Gastrocnemius medialis (tissue), 4 donors: ENCODE data around the gene IL20. TPM values are rescaled to one million over a fixed set of nuclear protein-coding genes. Genes with fewer than 3 reads are reported as not detected.

ENCODE experiments used
- ATAC-seq, 2 donors: fragments of 150-250 bp; one replicate each; pipeline ENCODE4 v1.9.1; 2016
- DNase-seq, 2 donors: peaks; one replicate each; pipeline ENCODE4 v3.0.0-alpha.2; 2019
- H3K27ac ChIP-seq, 4 donors: fragments of 200-600 bp; sonication (generic); 1 replicate in 1 of 4; 2 replicates in 3 of 4; pipeline ENCODE4 v1.5.1; 2016 to 2018; ENCODE audit warnings: mild to moderate bottlenecking in 2 of 4, moderate library complexity in 1 of 4
- H3K27me3 ChIP-seq, 3 donors: fragments of 200-600 bp; sonication (generic) in 2 of 3; 1 replicate in 1 of 3; 2 replicates in 2 of 3; pipeline versions ENCODE4 v1.5.1 to v1.6.0; 2016 to 2019; ENCODE audit warnings: mild to moderate bottlenecking in 1 of 3, moderate library complexity in 1 of 3
- H3K36me3 ChIP-seq, 2 donors: fragments of 200-600 bp; sonication (generic) in 1 of 2; one replicate each; pipeline ENCODE4 v1.5.1; 2017 to 2018
- H3K4me1 ChIP-seq, 2 donors: fragments of 200-600 bp; sonication (generic) in 1 of 2; one replicate each; pipeline ENCODE4 v1.5.1; 2016 to 2017; ENCODE audit warnings: mild to moderate bottlenecking in 2 of 2
- H3K4me3 ChIP-seq, 4 donors: fragments of 200-600 bp; sonication (generic) in 3 of 4; 1 replicate in 1 of 4; 2 replicates in 3 of 4; pipeline ENCODE4 v1.5.1; 2016 to 2019; ENCODE audit warnings: mild to moderate bottlenecking in 2 of 4
- H3K9me3 ChIP-seq, 3 donors: fragments of 200-600 bp; sonication (generic) in 2 of 3; 1 replicate in 1 of 3; 2 replicates in 2 of 3; pipeline ENCODE4 v1.5.1; 2016 to 2019
- POLR2A ChIP-seq, 2 donors: fragments of 450-650 bp; IDR thresholded peaks; one replicate each; pipeline ENCODE4 v1.6.1; 2017; ENCODE audit warnings: antibody characterized with exemption in 2 of 2, mild to moderate bottlenecking in 2 of 2, moderate library complexity in 2 of 2
- in situ Hi-C, 4 donors: fragments of 200-750 bp; cut with MboI; loops; one replicate each; pipeline versions ENCODE4 v1.15.0 to v1.8.0; 2017; ENCODE audit warnings: low sequenced_read_pairs in 4 of 4
- intact Hi-C: fragments of 100-400 bp; cut with DNase I; formaldehyde crosslinking; loops from one replicate; pipeline ENCODE4 v1.15.1; 2023; ENCODE audit warnings: low total_unique reads
- total RNA-seq, 4 donors: library from RNA; depleted of rRNA; stranded (reverse); fragments of >200 nt; gene quantifications; one replicate each; pipeline versions ENCODE4 v1.1.0 to v1.2.3, GENCODE V29; 2016
- TF ChIP-seq, protein P1 (sequence below), 5 experiments: fragments of 450-650 bp in 3 of 5; fragments of 200-600 bp in 2 of 5; sonication (generic) in 2 of 5; IDR thresholded peaks in 4 of 5; conservative IDR thresholded peaks in 1 of 5; 1 replicate in 4 of 5; 2 replicates in 1 of 5; pipeline ENCODE4 v1.5.1; 2016 to 2019; ENCODE audit warnings: antibody characterized with exemption in 5 of 5, mild to moderate bottlenecking in 3 of 5, moderate library complexity in 3 of 5

IL20 gene
- total RNA-seq, 4 donors from 2014 or later, result not detected

DNA sequence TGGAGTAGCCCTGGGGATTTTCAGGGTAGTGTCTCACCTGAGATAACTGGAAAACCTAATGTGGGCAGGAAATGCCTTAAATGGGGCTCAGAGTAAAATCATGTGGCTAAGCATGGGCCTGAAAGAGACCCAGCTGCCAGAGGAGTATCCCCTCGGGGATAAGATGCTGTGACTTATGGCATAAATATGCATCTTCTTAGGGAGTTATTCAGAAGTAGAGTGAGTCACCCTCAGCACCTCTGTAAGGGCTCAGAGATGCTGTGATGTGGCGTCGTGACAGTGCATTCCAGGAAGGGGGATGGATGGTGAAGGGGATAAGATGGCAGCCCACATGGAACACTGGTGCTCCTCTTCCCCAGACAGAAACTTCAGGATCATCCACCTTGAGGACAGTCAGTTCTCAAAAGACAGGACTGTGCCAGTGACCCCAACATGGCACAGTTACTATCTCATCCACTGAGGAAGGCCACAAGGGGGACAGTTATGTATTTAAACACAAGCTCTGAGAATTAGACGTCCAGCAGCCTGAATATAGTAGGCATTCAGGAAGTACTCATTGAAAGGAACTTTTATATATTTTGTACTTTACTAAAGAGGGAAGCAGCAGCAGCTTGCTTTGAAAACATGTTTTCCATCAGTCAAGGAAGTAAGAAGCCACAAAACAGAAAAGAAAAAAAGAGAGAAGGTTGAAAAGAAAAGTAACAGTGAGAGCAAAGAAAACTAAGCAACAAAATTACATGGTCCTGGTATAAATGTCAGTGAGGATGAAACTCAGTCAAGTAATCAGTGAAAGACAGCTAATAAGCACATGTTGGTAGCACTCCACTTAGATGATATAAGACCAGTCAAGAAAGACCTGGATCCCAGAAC lies 40.1 kb downstream of the IL20 start:
- no peaks in the 10 kb centered on the region for H3K9me3 ChIP-seq
- DNase-seq, result no peak
- no peaks in the 10 kb centered on the region for H3K36me3 ChIP-seq
- no peak for ATAC-seq
- no peak for TF ChIP-seq POLR2A (IDR thresholded peaks at IDR 0.05)
- TF ChIP-seq, protein P1, sequence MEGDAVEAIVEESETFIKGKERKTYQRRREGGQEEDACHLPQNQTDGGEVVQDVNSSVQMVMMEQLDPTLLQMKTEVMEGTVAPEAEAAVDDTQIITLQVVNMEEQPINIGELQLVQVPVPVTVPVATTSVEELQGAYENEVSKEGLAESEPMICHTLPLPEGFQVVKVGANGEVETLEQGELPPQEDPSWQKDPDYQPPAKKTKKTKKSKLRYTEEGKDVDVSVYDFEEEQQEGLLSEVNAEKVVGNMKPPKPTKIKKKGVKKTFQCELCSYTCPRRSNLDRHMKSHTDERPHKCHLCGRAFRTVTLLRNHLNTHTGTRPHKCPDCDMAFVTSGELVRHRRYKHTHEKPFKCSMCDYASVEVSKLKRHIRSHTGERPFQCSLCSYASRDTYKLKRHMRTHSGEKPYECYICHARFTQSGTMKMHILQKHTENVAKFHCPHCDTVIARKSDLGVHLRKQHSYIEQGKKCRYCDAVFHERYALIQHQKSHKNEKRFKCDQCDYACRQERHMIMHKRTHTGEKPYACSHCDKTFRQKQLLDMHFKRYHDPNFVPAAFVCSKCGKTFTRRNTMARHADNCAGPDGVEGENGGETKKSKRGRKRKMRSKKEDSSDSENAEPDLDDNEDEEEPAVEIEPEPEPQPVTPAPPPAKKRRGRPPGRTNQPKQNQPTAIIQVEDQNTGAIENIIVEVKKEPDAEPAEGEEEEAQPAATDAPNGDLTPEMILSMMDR (IDR thresholded peaks at IDR 0.05 in 4 of 5, conservative IDR thresholded peaks at IDR 0.05 in 1 of 5), result no peak
- H3K27me3 ChIP-seq, result peaks cover 0 to 4% (median 0%) of the 10 kb centered on the region in 3 donors
- in situ Hi-C loops (no loop called here), intact Hi-C loops (loop anchor here (5.0 kb wide), 3 partner anchors 147 to 907 kb away; partner anchors contain the start of genes PFKFB2 and YOD1)
- peaks cover 26 to 32% of the 10 kb centered on the region in 2 donors for H3K4me1 ChIP-seq
- no peak overlapping the region for H3K4me3 ChIP-seq
- no peak overlapping the region for H3K27ac ChIP-seq

GRCh38 chr1:206907304-206907991 lies 42.0 kb downstream of the IL20 start:
- H3K36me3 ChIP-seq, result no peaks in the 10 kb centered on the region
- peak in 1 of 2 donors; percentile 35 for DNase-seq
- intact Hi-C loops, result loop anchor here (5.0 kb wide), 3 partner anchors 145 to 905 kb away; partner anchors contain the start of genes PFKFB2 and YOD1

DNA sequence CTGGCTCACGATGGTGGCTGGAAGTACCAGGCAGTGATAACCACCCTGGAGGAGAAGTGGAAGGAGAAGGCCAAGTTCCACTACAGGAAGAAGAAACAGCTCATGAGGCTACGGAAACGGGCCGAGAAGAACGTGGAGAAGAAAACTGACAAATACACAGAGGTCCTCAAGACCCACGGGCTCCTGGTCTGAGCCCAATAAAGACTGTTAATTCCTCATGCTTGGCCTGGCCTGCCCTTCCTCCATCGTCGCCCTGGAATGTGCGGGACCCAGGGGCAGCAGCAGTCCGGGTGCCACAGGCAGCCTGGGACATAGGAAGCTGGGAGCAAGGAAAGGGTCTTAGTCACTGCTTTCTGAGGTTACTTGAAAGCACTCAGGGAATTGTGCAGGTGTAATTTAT lies 42.6 kb downstream of the IL20 start:
- in situ Hi-C loops, result no loop called here
- Histone ChIP-seq H3K27me3 (peaks cover 0 to 4% (median 0%) of the 10 kb centered on the region in 3 donors), H3K27ac (peak overlapping the region in 2 of 4 donors; percentile 74 to 85), H3K36me3 (no peaks in the 10 kb centered on the region), H3K4me3 (no peak overlapping the region), H3K9me3 (no peaks in the 10 kb centered on the region), H3K4me1 (peaks cover 30 to 36% of the 10 kb centered on the region in 2 donors)
- ATAC-seq, result no peak
- intact Hi-C loops, result loop anchor here (2.0 to 5.0 kb wide), 4 partner anchors 15 to 904 kb away; partner anchors contain the start of genes PFKFB2 and YOD1
- TF ChIP-seq POLR2A (IDR thresholded peaks at IDR 0.05), result no peak
- TF ChIP-seq, protein P1 (IDR thresholded peaks at IDR 0.05 in 4 of 5, conservative IDR thresholded peaks at IDR 0.05 in 1 of 5), result no peak
- DNase-seq, result no peak

More at GRCh38 chr1:206907304-206907991, 42.0 kb downstream of the IL20 start:
- H3K27ac ChIP-seq, result peak overlapping the region in 3 of 4 donors; percentile 19 to 85 (median 74)
- no peak overlapping the region for H3K4me3 ChIP-seq
- no peak for ATAC-seq
- peaks cover 30 to 36% of the 10 kb centered on the region in 2 donors for H3K4me1 ChIP-seq
- in situ Hi-C loops, result no loop called here
- no peaks in the 10 kb centered on the region for H3K9me3 ChIP-seq
- peaks cover 0 to 4% (median 0%) of the 10 kb centered on the region in 3 donors for H3K27me3 ChIP-seq
- no peak for TF ChIP-seq POLR2A (IDR thresholded peaks at IDR 0.05)
- TF ChIP-seq, protein P1 (IDR thresholded peaks at IDR 0.05 in 4 of 5, conservative IDR thresholded peaks at IDR 0.05 in 1 of 5), result peak in 1 of 5 experiments; percentile 21

DNA sequence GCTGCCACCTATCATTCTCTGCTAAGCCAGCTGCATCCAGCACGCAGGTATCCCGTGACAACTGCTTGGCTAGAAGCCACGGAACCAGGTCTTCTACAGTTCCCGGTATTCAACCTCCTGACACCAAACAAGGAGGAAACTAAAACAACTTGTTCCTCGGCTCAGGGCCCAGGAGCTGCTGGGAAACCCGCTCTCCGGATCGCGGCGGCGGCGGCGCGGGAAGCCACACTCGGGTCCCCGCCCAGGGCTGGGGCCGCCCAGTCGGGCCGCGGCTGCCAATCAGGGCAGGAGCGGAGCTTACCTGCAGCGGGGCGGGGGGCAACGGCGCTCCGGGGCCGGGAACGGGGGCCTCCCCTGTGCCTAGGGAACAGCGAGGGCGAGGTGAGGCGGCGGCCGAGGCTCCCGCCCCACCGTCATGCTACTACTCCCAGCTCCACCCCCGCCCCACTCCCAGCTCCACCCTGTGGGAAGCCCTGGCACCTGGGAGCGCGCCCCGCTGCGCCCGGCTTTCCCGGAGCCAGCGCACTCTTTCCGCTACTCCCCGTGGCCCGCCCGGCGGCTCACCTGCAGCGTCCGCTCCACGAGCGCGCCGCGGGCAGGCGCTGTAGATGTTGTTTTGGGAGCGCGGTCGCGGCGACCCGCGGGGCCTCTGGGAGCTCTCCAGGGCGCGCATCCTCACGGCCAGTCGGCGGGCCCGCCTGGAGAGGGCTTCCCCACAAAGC lies 43.9 kb downstream of the IL20 start:
- DNase-seq, result peak; percentile 72 to 81
- in situ Hi-C loops, result no loop called here
- Histone ChIP-seq H3K4me3 (peak overlapping the region; percentile 54 to 60 (median 56)), H3K36me3 (no peaks in the 10 kb centered on the region), H3K27ac (peak overlapping the region; percentile 65 to 85 (median 75)), H3K4me1 (peaks cover 20 to 27% of the 10 kb centered on the region in 2 donors), H3K27me3 (peaks cover 0 to 4% (median 0%) of the 10 kb centered on the region in 3 donors), H3K9me3 (no peaks in the 10 kb centered on the region)
- ATAC-seq, result peak; percentile 72 to 73
- intact Hi-C loops, result loop anchor here (2.0 to 5.0 kb wide), 4 partner anchors 17 to 903 kb away; partner anchors contain the start of genes PFKFB2 and YOD1
- peak; percentile 32 to 61 for TF ChIP-seq POLR2A (IDR thresholded peaks at IDR 0.05)
- TF ChIP-seq, protein P1 (IDR thresholded peaks at IDR 0.05 in 4 of 5, conservative IDR thresholded peaks at IDR 0.05 in 1 of 5), result peak in 1 of 5 experiments; percentile 6
